Activated B cell treated with CpG ODN at 0.5 μM for 24 hours (primary cell): ENCODE data around the gene HLA-DOA. TPM values are rescaled to one million over a fixed set of nuclear protein-coding genes. Genes with fewer than 3 reads are reported as not detected.

Experiments used
- ATAC-seq: fragments of 200-7000 bp; cut with Tn5 transposase; one replicate; pipeline ENCODE4 v1.10.0; 2021; ENCODE audit warnings: low read depth, mild to moderate bottlenecking, moderate library complexity
- CTCF ChIA-PET: fragments of 350-600 bp; sonication (Branson Sonifier 250); formaldehyde crosslinking; loops from one replicate; lab custom pipeline; 2021; ENCODE audit warnings: antibody characterized with exemption; lab: Charles Lee
- POLR2A ChIA-PET: fragments of 350-600 bp; sonication (Branson Sonifier 250); formaldehyde crosslinking; loops from one replicate; lab custom pipeline; 2021; ENCODE audit warnings: antibody characterized with exemption; lab: Charles Lee
- DNase-seq: peaks from one replicate; pipeline ENCODE4 v3.0.0; 2022
- H3K27ac Mint-ChIP-seq: one replicate; pipeline ENCODE4 v1.8.0; 2020; ENCODE audit warnings: mixed read lengths
- H3K27me3 Mint-ChIP-seq: one replicate; pipeline ENCODE4 v1.8.0; 2021; ENCODE audit warnings: mixed read lengths
- H3K36me3 Mint-ChIP-seq: one replicate; pipeline ENCODE4 v1.8.0; 2021; ENCODE audit warnings: low read depth, mixed read lengths
- H3K4me1 Mint-ChIP-seq: one replicate; pipeline ENCODE4 v1.8.0; 2021; ENCODE audit warnings: mixed read lengths
- H3K4me3 Mint-ChIP-seq: one replicate; pipeline ENCODE4 v1.8.0; 2020; ENCODE audit warnings: mild to moderate bottlenecking, mixed read lengths
- H3K9me3 Mint-ChIP-seq: one replicate; pipeline ENCODE4 v1.8.0; 2020; ENCODE audit warnings: mixed read lengths
- intact Hi-C: fragments of 100-400 bp; cut with micrococcal nuclease; formaldehyde crosslinking; loops from one replicate; pipeline ENCODE4 v1.15.1; 2024
- total RNA-seq: library from RNA; stranded (reverse); gene quantifications from 2 replicates; pipeline ENCODE4 v1.2.3, GENCODE V29; 2022
- TF ChIP-seq, protein P1 (sequence below): fragments of 200-600 bp; IDR thresholded peaks from one replicate; pipeline ENCODE4 v1.8.0; 2022; ENCODE audit warnings: antibody characterized with exemption, mild to moderate bottlenecking

Gene HLA-DOA
- total RNA-seq: 153 and 167 TPM in 2 replicates

DNA sequence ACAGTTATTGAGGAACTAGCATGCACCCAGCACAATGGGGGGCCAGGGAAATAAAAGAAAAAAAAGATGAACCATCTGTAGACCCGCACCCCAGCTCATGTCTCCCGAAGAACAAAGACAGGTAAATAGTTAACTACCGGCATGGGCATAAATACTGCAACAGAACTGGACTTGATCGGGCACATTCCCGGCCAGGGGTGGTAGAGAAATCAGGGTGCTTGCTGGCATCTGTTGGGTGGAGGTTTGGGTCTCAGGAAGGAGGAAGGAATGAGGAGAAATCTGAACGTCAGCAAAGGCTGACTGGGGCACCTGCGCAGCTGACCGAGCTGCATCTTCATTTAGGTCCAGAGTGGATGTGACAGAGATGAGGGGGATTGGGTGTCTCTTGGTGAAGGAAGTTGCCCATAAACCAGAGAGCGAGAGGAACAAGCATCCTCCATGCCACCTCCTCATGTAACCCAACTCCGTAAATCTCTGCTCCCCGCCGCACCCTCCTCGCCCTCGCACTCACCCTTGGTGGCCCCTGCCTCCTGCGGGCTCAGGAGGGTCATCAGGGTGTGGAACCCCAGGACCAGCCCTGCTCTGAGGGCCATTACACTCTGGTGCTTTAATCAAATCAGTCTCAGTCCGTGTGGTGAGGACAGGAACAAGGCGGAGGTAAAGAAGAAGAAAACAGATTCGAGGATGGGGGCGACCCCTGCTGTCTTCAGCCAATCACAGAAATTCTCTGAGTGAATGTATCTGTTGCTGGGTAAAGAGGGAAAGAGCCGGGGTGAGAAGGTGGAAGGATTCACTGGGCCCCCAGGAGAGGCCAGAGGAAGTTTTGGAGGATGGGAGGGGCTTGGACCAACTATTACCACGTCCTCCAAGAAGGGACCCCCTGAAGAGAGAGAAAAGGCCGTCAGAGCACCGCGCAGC, at the start of gene HLA-DOA:
Gene HLA-DOA (minus strand): TSS at position 648 of the 918 bp plus-strand sequence.
- DNase-seq: peak; percentile 61
- ChIA-PET CTCF (interaction anchor here (0.6 to 10.8 kb wide), 5 partner anchors 62 to 240 kb away, joined by 3 to 240 read pairs (median 5); no protein-coding TSS in a partner anchor), POLR2A (interaction anchor here (0.5 to 28.8 kb wide), 18 partner anchors 9 to 262 kb away, joined by 3 to 2264 read pairs (median 4); partner anchors contain the start of genes BRD2, HLA-DMA, HLA-DPA1 and HLA-DPB1)
- Mint-ChIP-seq H3K9me3 (no peaks in the 10 kb centered on the region), H3K4me1 (peaks cover 57% of the 10 kb centered on the region), H3K4me3 (peak within 1 kb of the TSS; percentile 98), H3K27me3 (no peaks in the 10 kb centered on the region), H3K36me3 (peaks cover 48% of the 10 kb centered on the region), H3K27ac (peak within 1 kb of the TSS; percentile 95)
- TF ChIP-seq, protein P1, sequence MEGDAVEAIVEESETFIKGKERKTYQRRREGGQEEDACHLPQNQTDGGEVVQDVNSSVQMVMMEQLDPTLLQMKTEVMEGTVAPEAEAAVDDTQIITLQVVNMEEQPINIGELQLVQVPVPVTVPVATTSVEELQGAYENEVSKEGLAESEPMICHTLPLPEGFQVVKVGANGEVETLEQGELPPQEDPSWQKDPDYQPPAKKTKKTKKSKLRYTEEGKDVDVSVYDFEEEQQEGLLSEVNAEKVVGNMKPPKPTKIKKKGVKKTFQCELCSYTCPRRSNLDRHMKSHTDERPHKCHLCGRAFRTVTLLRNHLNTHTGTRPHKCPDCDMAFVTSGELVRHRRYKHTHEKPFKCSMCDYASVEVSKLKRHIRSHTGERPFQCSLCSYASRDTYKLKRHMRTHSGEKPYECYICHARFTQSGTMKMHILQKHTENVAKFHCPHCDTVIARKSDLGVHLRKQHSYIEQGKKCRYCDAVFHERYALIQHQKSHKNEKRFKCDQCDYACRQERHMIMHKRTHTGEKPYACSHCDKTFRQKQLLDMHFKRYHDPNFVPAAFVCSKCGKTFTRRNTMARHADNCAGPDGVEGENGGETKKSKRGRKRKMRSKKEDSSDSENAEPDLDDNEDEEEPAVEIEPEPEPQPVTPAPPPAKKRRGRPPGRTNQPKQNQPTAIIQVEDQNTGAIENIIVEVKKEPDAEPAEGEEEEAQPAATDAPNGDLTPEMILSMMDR: no peak
- peak; percentile 95 for ATAC-seq
- intact Hi-C loops: loop anchor here (2.0 to 10.0 kb wide), 3 partner anchors 36 to 406 kb away; partner anchors contain the start of genes CUTA, PHF1, RXRB and SLC39A7

GRCh38 chr6:33057222-33058150, 48.1 kb upstream of the HLA-DOA start:
- H3K4me3 Mint-ChIP-seq: peak overlapping the region; percentile 60
- intact Hi-C loops: loop anchor here (1.0 kb wide), 2 partner anchors 15 to 29 kb away; no protein-coding TSS in a partner anchor
- H3K9me3 Mint-ChIP-seq: peaks cover 7% of the 10 kb centered on the region
- H3K27ac Mint-ChIP-seq: peak overlapping the region; percentile 92
- H3K36me3 Mint-ChIP-seq: peaks cover 7% of the 10 kb centered on the region
- no peak for DNase-seq
- POLR2A ChIA-PET: interaction anchor here (0.6 to 4.8 kb wide), 22 partner anchors 8 to 460 kb away, joined by 3 to 104 read pairs (median 4); partner anchors contain the start of genes HLA-DOA, HLA-DPA1 and HLA-DPB1
- CTCF ChIA-PET: interaction anchor here (1.0 to 1.5 kb wide), 4 partner anchors 9 to 87 kb away, joined by 3 to 5 read pairs (median 3); no protein-coding TSS in a partner anchor
- no peaks in the 10 kb centered on the region for H3K27me3 Mint-ChIP-seq
- peaks cover 42% of the 10 kb centered on the region for H3K4me1 Mint-ChIP-seq
- TF ChIP-seq, protein P1: no peak
- peak; percentile 79 for ATAC-seq

DNA sequence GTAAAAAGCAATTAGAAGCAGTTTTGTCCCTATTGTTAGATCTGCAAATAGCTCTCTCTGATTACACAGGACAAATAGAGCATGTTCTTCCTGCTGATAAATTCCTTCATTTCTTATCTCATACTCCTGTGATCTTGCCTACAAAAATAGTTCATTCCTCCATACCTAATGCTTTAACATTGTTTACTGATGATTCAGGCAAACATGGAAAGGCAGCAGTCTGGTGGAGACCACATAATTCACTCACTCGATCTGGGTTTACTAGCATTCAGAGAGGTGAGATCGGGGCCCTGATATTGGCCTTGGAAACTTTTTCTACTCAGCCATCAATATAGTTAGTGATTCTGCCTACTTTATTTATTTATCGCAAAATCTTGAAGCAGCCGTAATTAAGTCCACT, 43.8 kb upstream of the HLA-DOA start:
- no peak for ATAC-seq
- TF ChIP-seq, protein P1: no peak
- Mint-ChIP-seq H3K36me3 (no peaks in the 10 kb centered on the region), H3K27me3 (no peaks in the 10 kb centered on the region), H3K4me1 (peaks cover 44% of the 10 kb centered on the region), H3K4me3 (no peak overlapping the region), H3K27ac (no peak overlapping the region), H3K9me3 (peaks cover 3% of the 10 kb centered on the region)
- intact Hi-C loops: no loop called here
- no peak for DNase-seq
- CTCF ChIA-PET: interaction anchor here (3.3 kb wide), 1 partner anchor 17 kb away, joined by 8 read pairs; no protein-coding TSS in a partner anchor
- POLR2A ChIA-PET: interaction anchor here (0.6 to 4.5 kb wide), 4 partner anchors 9 to 34 kb away, joined by 3 to 17 read pairs (median 4); partner anchors contain the start of gene HLA-DPA1

DNA sequence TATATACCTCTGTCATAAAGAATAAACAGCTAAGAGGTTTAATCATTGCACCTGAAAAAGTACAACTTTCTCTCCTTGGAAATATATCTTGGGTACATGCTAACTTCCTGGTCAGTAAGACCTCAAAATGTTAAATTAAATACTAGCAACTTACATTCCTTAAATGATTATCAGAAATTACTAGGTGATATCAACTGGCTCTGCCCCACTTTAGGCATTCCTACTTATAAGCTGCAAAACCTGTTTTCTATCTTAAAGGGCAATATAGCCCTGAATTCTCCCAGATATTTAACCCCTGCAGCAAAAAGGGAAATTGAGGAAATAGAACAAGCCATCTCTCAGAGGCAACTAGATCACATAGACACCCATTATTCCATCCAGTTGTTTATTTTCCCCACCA, 43.2 kb upstream of the HLA-DOA start:
- no peak for ATAC-seq
- intact Hi-C loops: no loop called here
- H3K27me3 Mint-ChIP-seq: no peaks in the 10 kb centered on the region
- no peak overlapping the region for H3K27ac Mint-ChIP-seq
- H3K4me1 Mint-ChIP-seq: peaks cover 38% of the 10 kb centered on the region
- no peak overlapping the region for H3K4me3 Mint-ChIP-seq
- DNase-seq: no peak
- ChIA-PET POLR2A (interaction anchor here (1.2 to 4.5 kb wide), 5 partner anchors 9 to 35 kb away, joined by 3 to 17 read pairs (median 5); partner anchors contain the start of gene HLA-DPA1), CTCF (interaction anchor here (3.3 kb wide), 1 partner anchor 16 kb away, joined by 8 read pairs; no protein-coding TSS in a partner anchor)
- H3K9me3 Mint-ChIP-seq: peaks cover 3% of the 10 kb centered on the region
- H3K36me3 Mint-ChIP-seq: no peaks in the 10 kb centered on the region
- TF ChIP-seq, protein P1: no peak
